IPS-18a (cell line): ENCODE measurements around the gene CD14.
"Not testable (repeated sequence)": the region's sequence is repeated elsewhere in the genome, so short reads cannot be mapped to it uniquely, and the experiment has no call there.

Experiments used
- H3K27ac ChIP-seq: one replicate; pipeline ENCODE4 v1.5.1; 2013; ENCODE audit warnings: low read length
- H3K27me3 ChIP-seq: one replicate; pipeline ENCODE4 v1.6.1; 2013; ENCODE audit warnings: mild to moderate bottlenecking, low read length; ENCODE audit not compliant: control insufficient read depth, insufficient read depth
- H3K36me3 ChIP-seq: one replicate; pipeline ENCODE4 v1.6.1; 2013; ENCODE audit warnings: low read depth, low read length; ENCODE audit not compliant: control insufficient read depth
- H3K4me1 ChIP-seq: one replicate; pipeline ENCODE4 v1.6.1; 2013; ENCODE audit warnings: low read depth, low read length; ENCODE audit not compliant: control insufficient read depth
- H3K4me3 ChIP-seq: one replicate; pipeline ENCODE4 v1.5.1; 2013; ENCODE audit warnings: low read length
- H3K9ac ChIP-seq: one replicate; pipeline ENCODE4 v1.6.1; 2013; ENCODE audit warnings: mild to moderate bottlenecking, low read length, moderate library complexity
- H3K9me3 ChIP-seq: one replicate; pipeline ENCODE4 v1.6.1; 2013; ENCODE audit warnings: low read depth, low read length; ENCODE audit not compliant: control insufficient read depth

CD14 gene

DNA sequence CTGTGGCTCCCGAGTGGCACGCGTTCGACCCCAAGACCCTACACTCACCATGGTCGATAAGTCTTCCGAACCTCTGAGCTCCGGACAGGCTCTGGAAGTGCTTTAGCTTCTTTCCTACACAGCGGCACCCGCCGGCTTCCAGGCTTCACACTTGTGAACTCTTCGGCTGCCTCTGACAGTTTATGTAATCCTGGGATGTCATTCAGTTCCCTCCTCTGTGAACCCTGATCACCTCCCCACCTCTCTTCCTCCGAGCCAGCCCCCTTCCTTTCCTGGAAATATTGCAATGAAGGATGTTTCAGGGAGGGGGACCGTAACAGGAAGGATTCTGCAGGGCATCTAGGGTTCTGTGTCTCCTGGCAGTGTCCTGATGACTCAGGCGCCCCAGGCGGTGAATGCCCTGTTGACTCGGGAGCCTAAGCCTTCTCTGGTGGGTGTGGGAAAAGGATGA, at the start of gene CD14:
Gene CD14, minus strand, starts transcription at position 155 of the 451 bp plus-strand sequence. Its CDS starts 104 bp downstream, at position 51.
- peak within 1 kb of the TSS; percentile 50 for H3K4me3 ChIP-seq
- no peaks in the 10 kb centered on the region for H3K4me1 ChIP-seq
- H3K27me3 ChIP-seq, result peaks cover 42% of the 10 kb centered on the region
- H3K9ac ChIP-seq, result no peak within 1 kb of the TSS
- peaks cover 5% of the 10 kb centered on the region for H3K9me3 ChIP-seq
- no peaks in the 10 kb centered on the region for H3K36me3 ChIP-seq
- no peak within 1 kb of the TSS for H3K27ac ChIP-seq

DNA sequence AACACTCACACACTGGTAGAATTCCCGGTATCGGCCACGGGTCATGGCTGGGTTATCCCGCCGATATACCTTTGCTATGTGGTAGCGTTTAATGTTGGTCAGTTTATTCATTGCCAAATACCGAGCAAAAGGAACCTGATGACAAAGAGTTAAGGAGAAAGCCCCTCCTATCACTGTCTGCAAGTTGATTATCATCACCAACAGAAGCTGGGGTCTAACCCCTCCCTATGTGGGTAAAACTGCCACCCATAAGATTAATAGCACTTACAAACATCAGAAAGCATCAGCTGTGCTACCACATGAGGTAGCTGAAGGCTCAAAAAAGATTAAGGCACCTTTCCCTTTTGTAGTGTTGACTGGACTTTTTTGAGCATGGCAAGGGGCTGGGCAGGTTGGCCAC, 46.0 kb upstream of the CD14 start:
- Histone ChIP-seq H3K36me3 (peaks cover 51% of the 10 kb centered on the region), H3K27ac (no peak overlapping the region), H3K4me1 (no peaks in the 10 kb centered on the region), H3K27me3 (no peaks in the 10 kb centered on the region), H3K9ac (no peak overlapping the region), H3K4me3 (no peak overlapping the region), H3K9me3 (no peaks in the 10 kb centered on the region)

DNA sequence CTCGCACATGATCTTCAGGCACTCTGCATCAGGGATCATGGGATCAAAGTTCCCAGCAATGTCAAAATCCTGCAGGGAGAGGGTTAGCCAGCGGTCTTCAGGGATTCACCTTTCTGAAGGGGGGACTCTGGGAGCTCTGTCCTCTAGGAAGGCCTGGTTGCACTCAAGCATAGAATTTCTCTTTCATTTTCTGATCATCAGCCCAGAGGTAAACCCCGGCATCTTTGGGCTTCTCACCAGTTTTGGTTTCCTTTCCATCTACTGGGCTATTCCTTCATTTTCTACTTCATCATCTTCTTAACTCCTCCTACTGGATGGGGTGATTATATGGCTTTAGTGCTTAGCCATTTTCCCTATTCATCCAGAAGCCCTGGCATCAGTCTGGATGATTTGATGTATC, 45.0 kb upstream of the CD14 start:
- Histone ChIP-seq H3K4me1 (no peaks in the 10 kb centered on the region), H3K36me3 (peaks cover 54% of the 10 kb centered on the region), H3K4me3 (no peak overlapping the region), H3K9ac (no peak overlapping the region), H3K27me3 (no peaks in the 10 kb centered on the region), H3K9me3 (no peaks in the 10 kb centered on the region), H3K27ac (no peak overlapping the region)

GRCh38 chr5:140674629-140675028, 41.7 kb upstream of the CD14 start:
- Histone ChIP-seq H3K27ac (no peak overlapping the region), H3K4me1 (no peaks in the 10 kb centered on the region), H3K4me3 (no peak overlapping the region), H3K27me3 (no peaks in the 10 kb centered on the region), H3K9me3 (no peaks in the 10 kb centered on the region), H3K9ac (no peak overlapping the region), H3K36me3 (peaks cover 43% of the 10 kb centered on the region)

DNA sequence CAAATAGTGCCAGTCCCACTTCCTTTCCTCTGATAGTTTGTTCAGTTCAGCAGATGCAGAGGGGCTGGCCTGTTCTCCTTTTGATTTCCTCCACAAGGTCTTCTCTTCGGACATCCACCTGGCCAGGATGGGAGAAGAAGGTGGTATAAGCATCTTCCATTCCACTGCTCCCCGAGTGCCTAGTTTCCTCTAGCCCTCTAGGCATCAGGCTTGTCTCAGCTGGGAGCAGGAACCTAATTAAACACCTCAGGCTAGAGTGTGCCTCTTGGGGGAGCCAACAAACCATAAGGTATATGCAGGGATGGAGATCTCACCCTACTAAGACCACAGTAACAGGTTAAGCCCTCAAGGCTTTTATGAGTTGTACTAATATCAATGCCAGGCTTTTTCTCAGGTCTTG, 41.2 kb upstream of the CD14 start:
- Histone ChIP-seq H3K9me3 (no peaks in the 10 kb centered on the region), H3K27me3 (no peaks in the 10 kb centered on the region), H3K4me1 (no peaks in the 10 kb centered on the region), H3K9ac (no peak overlapping the region), H3K36me3 (peaks cover 43% of the 10 kb centered on the region), H3K4me3 (no peak overlapping the region), H3K27ac (no peak overlapping the region)

- Histone ChIP-seq H3K4me3 (no peak within 1 kb of the TSS), H3K9ac (no peak within 1 kb of the TSS), H3K4me1 (no peaks in the 10 kb centered on the region), H3K27ac (no peak within 1 kb of the TSS), H3K27me3 (no peaks in the 10 kb centered on the region), H3K36me3 (peaks cover 51% of the 10 kb centered on the region), H3K9me3 (no peaks in the 10 kb centered on the region)
Observed at GRCh38 chr5:140673187-140673976, 40.4 kb upstream of the CD14 start, which contains the start of gene DND1. Gene DND1, minus strand, starts transcription at chr5:140673576. Its CDS starts 34 bp downstream, at chr5:140673542.

- no peak overlapping the region for H3K27ac ChIP-seq
Observed at GRCh38 chr5:140672455-140673186, 39.6 kb upstream of the CD14 start.

GRCh38 chr5:140671472-140672125, 38.6 kb upstream of the CD14 start:
- H3K9ac ChIP-seq, result no peak overlapping the region
- no peaks in the 10 kb centered on the region for H3K4me1 ChIP-seq
- no peak overlapping the region for H3K4me3 ChIP-seq
- no peaks in the 10 kb centered on the region for H3K9me3 ChIP-seq
- H3K27me3 ChIP-seq, result no peaks in the 10 kb centered on the region
- H3K36me3 ChIP-seq, result peaks cover 48% of the 10 kb centered on the region
- no peak overlapping the region for H3K27ac ChIP-seq

More at GRCh38 chr5:140672455-140673186, 39.6 kb upstream of the CD14 start:
- H3K4me1 ChIP-seq, result no peaks in the 10 kb centered on the region
- H3K27me3 ChIP-seq, result no peaks in the 10 kb centered on the region
- no peak overlapping the region for H3K4me3 ChIP-seq
- H3K9me3 ChIP-seq, result no peaks in the 10 kb centered on the region
- H3K9ac ChIP-seq, result no peak overlapping the region
- H3K36me3 ChIP-seq, result peaks cover 56% of the 10 kb centered on the region

DNA sequence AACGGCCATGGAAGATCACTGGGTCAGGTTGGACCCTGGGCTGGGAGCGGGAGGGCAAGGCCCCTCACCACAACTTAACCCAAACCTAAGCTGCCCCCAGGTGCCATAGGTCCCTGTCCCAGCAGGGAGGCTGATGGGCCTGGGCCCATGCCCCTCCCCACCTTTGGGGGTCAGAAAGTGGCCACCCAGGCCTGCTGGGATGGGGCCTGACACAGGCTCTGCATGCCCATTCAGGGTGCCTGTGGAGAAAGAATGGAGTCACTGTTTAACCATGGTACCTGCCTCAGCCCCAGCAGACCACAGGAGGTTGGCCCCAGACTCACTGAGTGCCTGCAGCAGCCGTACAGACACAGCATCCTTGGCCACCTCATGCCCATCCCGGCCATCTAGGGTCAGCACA, 38.1 kb upstream of the CD14 start:
- not testable (repeated sequence) for H3K4me3 ChIP-seq, H3K9me3 ChIP-seq, H3K4me1 ChIP-seq, H3K27ac ChIP-seq, H3K9ac ChIP-seq, H3K27me3 ChIP-seq
- peaks cover 43% of the 10 kb centered on the region for H3K36me3 ChIP-seq

DNA sequence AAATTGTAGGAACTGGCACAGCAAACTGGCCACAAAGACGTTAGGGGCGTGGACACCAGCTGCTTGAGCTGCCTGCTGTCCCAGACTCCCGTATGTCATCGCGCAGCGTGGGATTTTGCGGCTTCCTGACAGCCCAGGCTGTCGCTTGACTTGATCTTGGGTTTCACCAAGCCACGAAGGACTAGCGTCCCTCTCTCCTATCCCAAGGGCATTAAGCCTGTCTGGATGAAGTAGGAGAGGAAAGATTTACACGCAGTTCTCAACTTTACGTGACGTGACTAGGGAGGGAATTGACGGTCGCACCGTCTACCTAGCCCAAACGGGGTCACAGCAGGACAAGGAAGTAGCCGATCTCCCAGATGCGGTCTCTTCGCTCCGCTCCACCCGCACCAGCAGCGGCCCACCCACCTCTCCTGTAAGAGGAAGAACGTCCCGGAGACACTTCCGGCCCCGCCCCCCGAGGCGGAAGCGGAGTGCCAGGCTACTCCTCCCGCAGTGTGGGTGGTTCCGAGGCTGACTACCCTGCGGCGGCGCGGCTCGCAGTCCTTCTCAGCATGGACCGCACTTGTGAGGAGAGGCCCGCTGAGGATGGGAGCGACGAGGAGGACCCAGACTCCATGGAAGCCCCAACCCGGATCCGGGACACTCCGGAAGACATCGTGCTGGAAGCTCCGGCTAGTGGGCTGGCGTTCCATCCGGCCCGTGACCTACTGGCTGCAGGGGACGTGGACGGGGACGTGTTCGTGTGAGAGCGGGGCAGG, 31.6 kb upstream of the CD14 start, which contains the start of gene WDR55:
Gene WDR55, plus strand, starts transcription at position 546 of the 761 bp plus-strand sequence. Its CDS starts 9 bp downstream, at position 555.
- Histone ChIP-seq H3K9ac (peak within 1 kb of the TSS; percentile 61), H3K4me3 (peak within 1 kb of the TSS; percentile 91), H3K4me1 (no peaks in the 10 kb centered on the region), H3K9me3 (no peaks in the 10 kb centered on the region), H3K27me3 (no peaks in the 10 kb centered on the region), H3K27ac (no peak within 1 kb of the TSS), H3K36me3 (peaks cover 53% of the 10 kb centered on the region)

- Histone ChIP-seq H3K27ac (no peak overlapping the region), H3K9ac (peak overlapping the region; percentile 61), H3K27me3 (no peaks in the 10 kb centered on the region), H3K4me3 (peak overlapping the region; percentile 91), H3K36me3 (peaks cover 53% of the 10 kb centered on the region), H3K4me1 (no peaks in the 10 kb centered on the region), H3K9me3 (no peaks in the 10 kb centered on the region)
Observed at GRCh38 chr5:140664030-140664358, 31.0 kb upstream of the CD14 start.
